H9 (cell line): Measurements from ENCODE around the gene ABHD14A. TPM values are rescaled to one million over a fixed set of nuclear protein-coding genes. Genes with fewer than 3 reads are reported as not detected.
A peak's percentile ranks its signal among the peaks of the same experiment; 100 is the strongest.

Experiments
- DNase-seq: peaks from one replicate; pipeline ENCODE4 v3.0.0-alpha.2; 2017
- H2AFZ ChIP-seq: one replicate; pipeline ENCODE4 v1.6.1; 2013; ENCODE audit warnings: mild to moderate bottlenecking, low read length, control low read depth, moderate library complexity
- H2AK5ac ChIP-seq: 2 replicates; pipeline ENCODE4 v1.6.1; 2013; ENCODE audit warnings: low read length, control low read depth, mixed read lengths; ENCODE audit not compliant: insufficient read length
- H2BK120ac ChIP-seq: one replicate; pipeline ENCODE4 v1.6.1; 2013; ENCODE audit warnings: low read depth, mild to moderate bottlenecking, low read length, control low read depth, inconsistent platforms; ENCODE audit not compliant: poor library complexity, severe bottlenecking
- H2BK12ac ChIP-seq: 2 replicates; pipeline ENCODE4 v1.6.1; 2013; ENCODE audit warnings: low read length, control low read depth, mixed read lengths, low read depth; ENCODE audit not compliant: insufficient read length
- H2BK15ac ChIP-seq: 2 replicates; pipeline ENCODE4 v1.6.1; 2013; ENCODE audit warnings: low read depth, low read length, control low read depth
- H2BK20ac ChIP-seq: one replicate; pipeline ENCODE4 v1.6.1; 2013; ENCODE audit warnings: low read depth, mild to moderate bottlenecking, low read length, control low read depth, inconsistent platforms; ENCODE audit not compliant: poor library complexity, severe bottlenecking
- H2BK5ac ChIP-seq: 2 replicates; pipeline ENCODE4 v1.6.1; 2013; ENCODE audit warnings: low read length, control low read depth, mixed read lengths; ENCODE audit not compliant: insufficient read length
- H3K14ac ChIP-seq: 2 replicates; pipeline ENCODE4 v1.6.1; 2013; ENCODE audit warnings: low read length, control low read depth; ENCODE audit not compliant: insufficient read depth
- H3K18ac ChIP-seq: 2 replicates; pipeline ENCODE4 v1.6.1; 2013; ENCODE audit warnings: low read depth, mild to moderate bottlenecking, mixed read lengths, low read length, control low read depth; ENCODE audit not compliant: insufficient read length
- H3K23ac ChIP-seq: 2 replicates; pipeline ENCODE4 v1.6.1; 2013; ENCODE audit warnings: low read length, control low read depth, mixed read lengths, low read depth; ENCODE audit not compliant: insufficient read length
- H3K23me2 ChIP-seq: 2 replicates; pipeline ENCODE4 v1.6.1; 2013; ENCODE audit warnings: low read depth, mild to moderate bottlenecking, mixed read lengths, low read length, control low read depth; ENCODE audit not compliant: insufficient read length, poor library complexity, severe bottlenecking
- H3K27ac ChIP-seq: 2 replicates; pipeline ENCODE4 v1.5.1; 2013; ENCODE audit warnings: low read length, control low read depth, mixed read lengths, low read depth; ENCODE audit not compliant: insufficient read length
- H3K27me3 ChIP-seq: 2 replicates; pipeline ENCODE4 v1.6.1; 2013; ENCODE audit warnings: low read length, control low read depth, inconsistent platforms; ENCODE audit not compliant: insufficient read depth
- H3K4ac ChIP-seq: 2 replicates; pipeline ENCODE4 v1.6.1; 2013; ENCODE audit warnings: low read depth, mild to moderate bottlenecking, control low read depth, inconsistent platforms, low read length, moderate library complexity
- H3K4me1 ChIP-seq: 2 replicates; pipeline ENCODE4 v1.6.1; 2013; ENCODE audit warnings: low read length, control low read depth, inconsistent platforms; ENCODE audit not compliant: insufficient read depth
- H3K4me2 ChIP-seq: 2 replicates; pipeline ENCODE4 v1.6.1; 2013; ENCODE audit warnings: low read length, control low read depth, mixed read lengths; ENCODE audit not compliant: insufficient read length, insufficient read depth
- H3K56ac ChIP-seq: 2 replicates; pipeline ENCODE4 v1.6.1; 2013; ENCODE audit warnings: low read depth, mild to moderate bottlenecking, mixed read lengths, low read length, control low read depth; ENCODE audit not compliant: insufficient read length
- H3K79me1 ChIP-seq: 2 replicates; pipeline ENCODE4 v1.6.1; 2013; ENCODE audit warnings: low read depth, mild to moderate bottlenecking, moderate library complexity, low read length, control low read depth, inconsistent platforms; ENCODE audit not compliant: insufficient read depth, poor library complexity, severe bottlenecking
- H3K79me2 ChIP-seq: 2 replicates; pipeline ENCODE4 v1.6.1; 2013; ENCODE audit warnings: low read length, control low read depth, inconsistent platforms; ENCODE audit not compliant: insufficient read depth
- H3K9ac ChIP-seq: 2 replicates; pipeline ENCODE4 v1.6.1; 2013; ENCODE audit warnings: low read length, control low read depth, mixed read lengths; ENCODE audit not compliant: insufficient read length; ENCODE audit errors: extremely low read depth
- H3K9me3 ChIP-seq: one replicate; pipeline ENCODE4 v1.6.1; 2013; ENCODE audit warnings: low read depth, low read length, inconsistent platforms; ENCODE audit not compliant: control insufficient read depth
- H3T11ph ChIP-seq: one replicate; pipeline ENCODE4 v1.6.1; 2013; ENCODE audit warnings: mild to moderate bottlenecking, low read length, control low read depth, inconsistent platforms
- H4K20me1 ChIP-seq: one replicate; pipeline ENCODE4 v1.6.1; 2013; ENCODE audit not compliant: control insufficient read depth, insufficient read length, insufficient read depth
- H4K5ac ChIP-seq: 2 replicates; pipeline ENCODE4 v1.6.1; 2013; ENCODE audit warnings: low read depth, mild to moderate bottlenecking, mixed read lengths, low read length, control low read depth; ENCODE audit not compliant: insufficient read length
- H4K8ac ChIP-seq: replicated peaks from 2 replicates; pipeline ENCODE4 v1.6.1; 2013; ENCODE audit warnings: low read length, control low read depth, mixed read lengths, low read depth; ENCODE audit not compliant: insufficient read length
- H4K91ac ChIP-seq: 2 replicates; pipeline ENCODE4 v1.6.1; 2013; ENCODE audit warnings: low read depth, mild to moderate bottlenecking, moderate library complexity, mixed read lengths, low read length, control low read depth; ENCODE audit not compliant: insufficient read length
- H3K27ac Mint-ChIP-seq, 3 experiments: 2 replicates in 2 of 3; 3 replicates in 1 of 3; pipeline ENCODE4 v1.8.0; 2020 to 2021; ENCODE audit warnings: mixed read lengths in 3 of 3, mild to moderate bottlenecking in 1 of 3, moderate library complexity in 1 of 3
- H3K27me3 Mint-ChIP-seq: 2 replicates; pipeline ENCODE4 v1.8.0; 2021; ENCODE audit warnings: low read depth, mild to moderate bottlenecking, moderate library complexity, mixed read lengths
- H3K36me3 Mint-ChIP-seq, 3 experiments: 2 replicates in 2 of 3; 3 replicates in 1 of 3; pipeline ENCODE4 v1.8.0; 2020 to 2021; ENCODE audit warnings: low read depth in 3 of 3, mixed read lengths in 3 of 3; ENCODE audit not compliant: insufficient read depth in 1 of 3
- H3K4me1 Mint-ChIP-seq, 2 experiments: 2 replicates each; pipeline ENCODE4 v1.8.0; 2020; ENCODE audit warnings: mixed read lengths in 2 of 2
- H3K4me3 Mint-ChIP-seq, 2 experiments: 2 replicates in 1 of 2; 3 replicates in 1 of 2; pipeline ENCODE4 v1.8.0; 2020 to 2021; ENCODE audit warnings: mild to moderate bottlenecking in 2 of 2, mixed read lengths in 2 of 2, moderate library complexity in 1 of 2
- H3K9me3 Mint-ChIP-seq, 2 experiments: 2 replicates in 1 of 2; 3 replicates in 1 of 2; pipeline ENCODE4 v1.8.0; 2020; ENCODE audit warnings: mild to moderate bottlenecking in 2 of 2, mixed read lengths in 2 of 2, moderate library complexity in 1 of 2
- WGBS: extraction: QIAGEN DNeasy Blood & Tissue Kit; methylation state at CpG from one replicate; pipeline ENCODE4 v1.1.7; 2013; ENCODE audit warnings: missing lambda C conversion rate, low lambda C conversion rate, mixed read lengths; ENCODE audit not compliant: insufficient read length; ENCODE audit errors: extremely low coverage; 5-methylcytosine and 5-hydroxymethylcytosine counted together
- total RNA-seq: library from RNA; stranded (reverse); gene quantifications from 2 replicates; pipeline ENCODE4 v1.2.1, GENCODE V29; 2021
- TF ChIP-seq, protein P1 (sequence below): fragments of 200-600 bp; sonication (generic); conservative IDR thresholded peaks from 3 replicates; pipeline ENCODE4 v1.8.0; 2021; ENCODE audit warnings: antibody characterized with exemption, mild to moderate bottlenecking

ABHD14A gene
- total RNA-seq, 1 experiment from 2014 or later, result 3.1 TPM

DNA sequence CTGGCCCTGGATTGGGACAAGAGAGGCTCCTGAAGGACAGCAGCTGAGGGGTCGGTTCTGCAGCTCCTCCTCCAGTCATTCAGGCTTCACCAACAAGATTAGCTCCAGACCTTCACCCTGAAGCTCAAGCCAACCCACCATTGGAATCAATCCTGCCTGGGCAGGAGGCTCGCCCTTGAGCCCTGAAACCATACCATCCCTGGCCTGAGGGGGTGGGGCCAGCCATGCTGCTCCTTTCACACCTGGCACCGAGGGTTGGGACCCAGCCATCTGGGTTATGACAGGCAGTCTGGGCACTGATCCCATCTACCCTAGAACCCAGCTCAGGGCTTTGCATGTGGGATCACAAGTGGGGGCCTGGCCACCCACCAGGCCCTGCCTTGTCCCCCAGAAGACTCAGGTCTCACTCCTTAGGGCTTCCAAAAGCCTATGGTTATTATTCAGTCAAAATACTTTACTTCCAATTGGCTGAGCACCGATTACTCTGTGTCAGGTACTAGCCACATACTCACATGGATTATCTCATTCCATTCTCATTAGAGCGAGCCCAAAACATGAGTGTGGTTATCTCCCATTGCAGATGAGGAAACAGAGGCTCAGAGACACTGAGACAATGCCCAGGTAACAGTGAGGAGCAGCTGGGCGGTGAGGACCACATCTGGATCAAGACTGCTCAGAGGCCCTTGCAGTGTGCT is 4.1 kb upstream of the ABHD14A start:
- DNase-seq, result no peak
- Histone ChIP-seq H2AFZ (no peak overlapping the region), H3K56ac (no peak overlapping the region), H4K91ac (no peak overlapping the region), H3K27ac (no peak overlapping the region), H4K8ac (no peak overlapping the region), H3K4me1 (peaks cover 21% of the 10 kb centered on the region; the same call in 1 of the 2 replicates), H2BK5ac (no peak overlapping the region), H3T11ph (no peak overlapping the region), H3K4ac (no peak overlapping the region), H2BK20ac (no peak overlapping the region), H3K79me2 (no peaks in the 10 kb centered on the region), H3K14ac (no peak overlapping the region), H3K23me2 (peaks cover 21% of the 10 kb centered on the region), H2BK12ac (no peak overlapping the region), H3K4me2 (no peak overlapping the region), H3K18ac (no peak overlapping the region), H3K79me1 (no peaks in the 10 kb centered on the region), H2BK120ac (no peak overlapping the region), H2AK5ac (no peak overlapping the region), H2BK15ac (no peak overlapping the region), H4K5ac (no peak overlapping the region), H4K20me1 (peaks cover 3% of the 10 kb centered on the region), H3K9me3 (no peaks in the 10 kb centered on the region), H3K23ac (no peak overlapping the region), H3K9ac (no peak overlapping the region), H3K27me3 (peaks cover 5% of the 10 kb centered on the region; the same call in 1 of the 2 replicates)
- Mint-ChIP-seq H3K27me3 (peaks cover 20% of the 10 kb centered on the region), H3K4me1 (peaks cover 36 to 59% of the 10 kb centered on the region in 2 experiments), H3K9me3 (no peaks in the 10 kb centered on the region), H3K4me3 (0 out of 5 replicates have a peak overlapping the region, but pooled peaks of 1 of the 2 experiments have one; percentile 11), H3K36me3 (peaks cover 0 to 2% (median 0%) of the 10 kb centered on the region in 3 experiments; a peak in 3 of 7 replicates), H3K27ac (no peak overlapping the region)
- WGBS, result no CpG with 5 or more reads among the region's 6 CpGs
- TF ChIP-seq, protein P1, sequence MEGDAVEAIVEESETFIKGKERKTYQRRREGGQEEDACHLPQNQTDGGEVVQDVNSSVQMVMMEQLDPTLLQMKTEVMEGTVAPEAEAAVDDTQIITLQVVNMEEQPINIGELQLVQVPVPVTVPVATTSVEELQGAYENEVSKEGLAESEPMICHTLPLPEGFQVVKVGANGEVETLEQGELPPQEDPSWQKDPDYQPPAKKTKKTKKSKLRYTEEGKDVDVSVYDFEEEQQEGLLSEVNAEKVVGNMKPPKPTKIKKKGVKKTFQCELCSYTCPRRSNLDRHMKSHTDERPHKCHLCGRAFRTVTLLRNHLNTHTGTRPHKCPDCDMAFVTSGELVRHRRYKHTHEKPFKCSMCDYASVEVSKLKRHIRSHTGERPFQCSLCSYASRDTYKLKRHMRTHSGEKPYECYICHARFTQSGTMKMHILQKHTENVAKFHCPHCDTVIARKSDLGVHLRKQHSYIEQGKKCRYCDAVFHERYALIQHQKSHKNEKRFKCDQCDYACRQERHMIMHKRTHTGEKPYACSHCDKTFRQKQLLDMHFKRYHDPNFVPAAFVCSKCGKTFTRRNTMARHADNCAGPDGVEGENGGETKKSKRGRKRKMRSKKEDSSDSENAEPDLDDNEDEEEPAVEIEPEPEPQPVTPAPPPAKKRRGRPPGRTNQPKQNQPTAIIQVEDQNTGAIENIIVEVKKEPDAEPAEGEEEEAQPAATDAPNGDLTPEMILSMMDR, result no peak
